Fibroblast of upper back skin (primary cell): ENCODE results near the gene CLK3.
"Not testable (repeated sequence)": the region's sequence is repeated elsewhere in the genome, so short reads cannot be mapped to it uniquely, and the experiment has no call there.

Experiments
- DNase-seq: peaks from one replicate; pipeline ENCODE4 v3.0.0-alpha.2; 2013

The CLK3 gene

GRCh38 chr15:74646480-74646879 is 30.8 kb downstream of the CLK3 start:
- no peak for DNase-seq

GRCh38 chr15:74648051-74648842 is 32.6 kb downstream of the CLK3 start:
- no peak for DNase-seq

GRCh38 chr15:74651242-74651741 is 35.7 kb downstream of the CLK3 start:
- no peak for DNase-seq

GRCh38 chr15:74653426-74654102 is 37.9 kb downstream of the CLK3 start:
- DNase-seq = peak; percentile 74

GRCh38 chr15:74655424-74655823 is 39.8 kb downstream of the CLK3 start:
- DNase-seq = peak; percentile 62

- no peak for DNase-seq
These were observed 41.4 kb downstream of the CLK3 start for GRCh38 chr15:74656935-74657535.

GRCh38 chr15:74657846-74658245 is 42.2 kb downstream of the CLK3 start:
- DNase-seq = peak; percentile 75

GRCh38 chr15:74661280-74661679 is 45.6 kb downstream of the CLK3 start:
- DNase-seq = not testable (repeated sequence)

GRCh38 chr15:74662064-74662860 is 46.6 kb downstream of the CLK3 start:
- DNase-seq = no peak

GRCh38 chr15:74663303-74664027 is 47.8 kb downstream of the CLK3 start:
- no peak for DNase-seq

- peak; percentile 18 for DNase-seq
These were observed 48.5 kb downstream of the CLK3 start for GRCh38 chr15:74664028-74664616.

- no peak for DNase-seq
These were observed 49.0 kb downstream of the CLK3 start for GRCh38 chr15:74664670-74665069.

- DNase-seq = no peak
These were observed 52.3 kb downstream of the CLK3 start for GRCh38 chr15:74667975-74668374.

- DNase-seq = no peak
These were observed 54.0 kb downstream of the CLK3 start for GRCh38 chr15:74669627-74670026.

GRCh38 chr15:74674161-74674560 is 58.5 kb downstream of the CLK3 start:
- DNase-seq = no peak

- no peak for DNase-seq
These were observed 61.2 kb downstream of the CLK3 start for GRCh38 chr15:74676801-74677200.
